Stomach (tissue), 4 donors: Measurements from ENCODE around the gene ECSCR.

Source experiments
- CTCF ChIP-seq, 7 experiments: fragments of 450-650 bp in 4 of 7; fragments of 200-600 bp in 3 of 7; sonication (generic) in 3 of 7; IDR thresholded peaks; one replicate each; pipeline ENCODE4 v1.5.1; 2016 to 2019; ENCODE audit warnings: antibody characterized with exemption in 7 of 7, control low read depth in 2 of 7, mild to moderate bottlenecking in 1 of 7
- POLR2A ChIP-seq, 4 donors: fragments of 450-650 bp; IDR thresholded peaks; one replicate each; pipeline ENCODE4 v1.6.1; 2016; ENCODE audit warnings: antibody characterized with exemption in 4 of 4, control low read depth in 2 of 4, mild to moderate bottlenecking in 1 of 4, moderate library complexity in 1 of 4

- TF ChIP-seq POLR2A (IDR thresholded peaks at IDR 0.05) (no peak), CTCF (IDR thresholded peaks at IDR 0.05) (no peak)
These were observed 46.7 kb downstream of the ECSCR start for GRCh38 chr5:139415869-139416268.
